Colon (tissue), 2 donors: ENCODE data around the gene MRPL30.
"Not testable (repeated sequence)": the region's sequence is repeated elsewhere in the genome, so short reads cannot be mapped to it uniquely, and the experiment has no call there.

Experiments
- FAIRE-seq: peaks from 2 replicates; lab custom pipeline; 2012; peaks lifted over from hg19 to GRCh38; lab: Jason Lieb, UNC
- donor health status: control.
- donor health status: control.

MRPL30 gene

DNA sequence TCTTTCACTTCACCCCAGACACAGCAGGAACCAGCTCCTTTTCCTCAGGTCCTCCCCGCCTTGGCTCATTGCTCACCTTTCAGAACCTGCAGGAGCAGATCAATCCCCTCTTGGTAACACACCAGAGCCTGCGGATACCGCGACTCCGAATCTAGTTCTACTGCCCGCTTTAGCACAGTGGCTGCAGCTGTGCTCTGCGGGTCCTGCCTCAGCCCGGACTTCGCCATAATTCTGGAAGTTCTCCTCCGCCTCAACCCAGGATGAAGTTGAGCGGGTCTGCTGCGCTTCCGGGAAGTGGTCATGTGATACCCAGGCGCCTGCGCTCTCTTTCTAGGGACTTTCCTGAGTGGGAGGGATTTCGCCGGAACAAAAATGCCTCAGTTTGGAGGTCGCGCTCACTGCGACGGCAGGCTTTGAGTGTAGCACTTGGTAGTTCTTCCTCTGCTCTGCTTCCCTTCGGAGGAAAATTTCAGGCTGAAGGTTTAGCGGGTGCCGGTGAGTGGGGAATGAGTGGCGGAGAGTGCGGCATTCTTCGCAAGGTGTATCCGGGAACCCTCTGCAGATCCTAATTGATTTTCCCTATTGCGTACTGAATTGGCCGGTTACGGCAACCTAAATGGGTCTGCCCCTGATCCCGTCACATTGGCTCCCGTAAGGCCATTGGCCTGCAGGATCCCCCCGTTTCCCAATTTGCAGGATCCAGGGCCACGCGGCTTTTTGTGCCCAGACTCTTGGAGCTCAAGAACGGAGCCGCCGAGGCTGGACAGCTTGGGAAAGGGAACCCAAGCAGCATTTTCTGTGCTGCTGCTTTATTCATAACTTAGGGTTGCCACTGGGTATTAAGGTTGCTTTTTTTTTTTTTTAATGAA, at the start of gene MRPL30, which contains the start of gene MITD1:
Gene MRPL30 (plus strand): TSS at position 430 of the 869 bp plus-strand sequence. CDS start 5,020 bp downstream, outside the sequence.
Gene MITD1 (minus strand): TSS at position 304 of the 869 bp plus-strand sequence. CDS start 77 bp downstream, at position 227.
- FAIRE-seq = no peak

- not testable (repeated sequence) for FAIRE-seq
Observed at GRCh38 chr2:99135044-99135556, 45.9 kb upstream of the MRPL30 start.

DNA sequence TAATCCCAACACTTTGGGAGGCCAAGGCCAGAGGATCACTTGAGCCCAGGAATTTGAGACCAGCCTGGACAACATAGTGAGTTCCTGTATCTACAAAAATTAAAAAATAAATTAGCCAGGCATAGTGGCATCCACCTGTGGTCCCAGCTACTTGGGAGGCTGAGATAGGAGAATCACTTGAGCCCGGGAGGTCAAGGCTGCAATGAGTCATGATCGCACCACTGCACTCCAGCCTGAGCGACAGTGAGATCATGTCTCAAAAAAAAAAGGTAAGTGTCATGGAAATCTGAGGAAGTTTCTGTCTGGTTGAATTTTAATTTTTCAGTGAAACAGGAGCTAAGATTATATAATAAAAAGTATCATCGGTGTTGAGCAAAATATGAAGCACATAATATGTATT, 42.0 kb upstream of the MRPL30 start:
- FAIRE-seq = no peak

- FAIRE-seq = no peak
Observed at GRCh38 chr2:99140056-99140859, 40.7 kb upstream of the MRPL30 start.

DNA sequence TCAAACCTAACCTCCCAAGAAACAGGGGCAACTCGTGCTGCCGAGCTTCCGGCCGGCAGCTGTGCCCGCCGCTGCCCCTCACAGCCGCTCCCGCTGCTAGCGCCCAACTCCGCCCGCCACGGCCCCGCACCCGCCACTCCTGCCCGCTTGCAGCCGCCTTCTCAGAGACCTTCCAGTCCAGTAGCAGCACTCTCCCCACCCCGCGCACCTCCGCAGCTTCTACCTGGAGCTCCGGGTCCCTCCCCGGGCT, 40.2 kb upstream of the MRPL30 start:
- no peak for FAIRE-seq

GRCh38 chr2:99141110-99142108, 39.6 kb upstream of the MRPL30 start, which contains the start of gene C2orf15:
C2orf15 (plus strand) TSS chr2:99141707; CDS start chr2:99150559, 8,852 bp downstream.
- no peak for FAIRE-seq

DNA sequence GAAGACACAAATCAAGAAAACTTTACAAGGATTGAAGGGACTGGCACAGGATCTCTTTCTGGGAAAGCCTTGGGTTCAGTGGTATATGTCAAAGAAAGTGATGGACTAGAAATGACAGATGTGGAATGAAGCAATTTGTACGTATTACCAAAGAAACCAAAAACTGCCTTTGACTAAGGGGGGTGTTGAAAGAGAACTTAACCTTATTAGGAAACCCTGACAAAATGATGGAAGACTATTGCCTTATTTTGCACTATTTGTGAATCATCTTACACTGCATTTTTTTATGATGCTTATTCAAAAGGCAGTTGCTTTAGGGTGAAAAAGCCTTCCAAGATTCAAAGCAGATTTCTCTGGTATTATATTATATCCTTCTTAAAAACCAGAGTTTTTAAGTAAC, 30.3 kb upstream of the MRPL30 start:
- no peak for FAIRE-seq

DNA sequence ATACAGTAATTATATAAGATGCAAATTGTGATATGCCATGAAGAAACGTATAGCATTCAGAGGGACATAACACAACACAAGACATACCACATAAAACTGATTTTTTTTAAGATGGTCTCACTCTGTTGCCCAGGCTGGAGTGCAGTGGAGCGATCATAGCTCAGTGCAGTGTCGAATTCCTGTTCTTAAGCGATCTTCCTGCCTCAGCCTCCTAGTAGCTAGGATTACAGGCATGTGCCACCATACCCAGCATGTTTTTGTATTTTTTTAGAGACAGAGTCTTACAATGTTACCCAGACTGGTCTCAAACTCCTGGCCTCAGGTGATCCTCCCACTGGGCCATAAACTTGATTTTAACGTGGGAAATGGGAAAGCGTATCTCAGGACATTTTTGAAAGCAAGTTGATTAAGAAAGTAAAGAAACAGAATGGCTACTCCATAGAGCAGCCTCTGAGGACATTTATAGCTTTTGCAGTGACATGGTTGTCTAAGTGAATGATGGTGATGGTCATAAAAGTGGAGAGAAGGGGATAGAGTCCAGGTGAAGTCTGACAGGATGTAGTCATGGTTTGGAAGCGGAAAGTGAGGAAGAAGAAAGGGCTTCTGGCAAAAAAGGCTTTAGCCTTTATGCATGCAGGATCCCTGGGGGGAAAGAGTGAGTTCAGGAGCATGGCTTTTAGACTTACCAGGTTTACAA, 28.6 kb upstream of the MRPL30 start:
- no peak for FAIRE-seq

- FAIRE-seq = no peak
Observed at GRCh38 chr2:99153921-99154604, 26.9 kb upstream of the MRPL30 start.

- FAIRE-seq = no peak
Observed at GRCh38 chr2:99154643-99155536, 26.1 kb upstream of the MRPL30 start, which contains the start of the genes LIPT1 and TSGA10. LIPT1 (plus strand) TSS chr2:99154967; CDS start chr2:99161958, 6,991 bp downstream. TSGA10 (minus strand) TSS chr2:99154942; CDS start chr2:99109439, 45,503 bp downstream.

DNA sequence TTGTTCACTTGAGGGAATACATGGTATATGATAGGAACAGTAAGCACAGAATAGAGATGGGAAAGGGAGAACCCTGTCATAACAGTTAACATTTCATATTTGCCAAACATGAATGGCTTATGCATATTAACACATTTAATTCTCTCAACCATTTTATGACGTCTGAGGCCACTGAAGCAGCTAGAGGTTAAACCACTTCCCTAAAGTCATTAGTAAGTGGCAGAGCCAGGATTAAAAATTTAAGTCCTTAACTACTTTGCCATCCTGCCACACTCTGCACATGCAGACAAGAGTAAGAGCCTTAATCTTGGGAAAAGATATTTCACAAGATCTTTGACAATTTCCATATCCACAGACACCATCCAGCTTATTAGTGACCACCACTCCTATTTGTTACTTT, 24.1 kb upstream of the MRPL30 start:
- FAIRE-seq = no peak

DNA sequence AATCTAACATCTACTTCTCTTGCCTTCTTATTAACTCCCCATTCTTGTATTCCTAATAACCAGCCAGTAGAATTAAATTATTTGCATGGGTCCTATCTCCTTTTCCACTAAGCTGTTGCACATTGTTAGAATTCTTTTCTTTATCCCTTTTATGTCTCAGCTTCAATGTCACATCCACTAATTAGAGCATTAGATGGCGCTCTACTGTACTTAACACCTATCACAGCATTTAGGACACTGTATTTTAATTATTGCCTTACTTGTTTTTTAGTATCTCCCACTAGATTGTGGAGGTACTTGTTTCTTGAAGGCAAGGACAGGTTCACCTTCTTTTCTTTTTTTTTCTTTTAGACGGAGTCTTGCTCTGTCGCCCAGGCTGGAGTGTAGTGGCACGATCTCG, 22.4 kb upstream of the MRPL30 start:
- FAIRE-seq = no peak

DNA sequence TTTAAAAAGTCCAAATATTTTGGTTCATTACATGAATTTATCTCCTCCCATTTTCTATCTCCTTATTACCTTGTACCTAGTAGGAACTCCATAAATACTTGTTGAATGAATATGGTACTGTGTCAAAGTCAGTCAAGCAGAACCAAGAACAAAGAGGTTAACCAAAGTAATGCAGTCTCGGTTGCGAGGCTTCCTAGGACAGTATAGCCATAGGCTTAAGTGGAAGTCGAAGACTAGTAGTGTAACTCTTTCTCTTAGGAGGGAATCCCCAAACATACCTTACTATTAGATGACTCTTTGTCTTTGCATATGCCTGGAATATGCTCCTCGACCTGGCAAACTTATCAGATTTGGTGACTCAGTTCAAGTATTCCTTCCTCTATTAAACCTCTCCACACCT, 21.4 kb upstream of the MRPL30 start:
- FAIRE-seq = no peak

- no peak for FAIRE-seq
Observed at GRCh38 chr2:99166218-99166617, 14.8 kb upstream of the MRPL30 start.

DNA sequence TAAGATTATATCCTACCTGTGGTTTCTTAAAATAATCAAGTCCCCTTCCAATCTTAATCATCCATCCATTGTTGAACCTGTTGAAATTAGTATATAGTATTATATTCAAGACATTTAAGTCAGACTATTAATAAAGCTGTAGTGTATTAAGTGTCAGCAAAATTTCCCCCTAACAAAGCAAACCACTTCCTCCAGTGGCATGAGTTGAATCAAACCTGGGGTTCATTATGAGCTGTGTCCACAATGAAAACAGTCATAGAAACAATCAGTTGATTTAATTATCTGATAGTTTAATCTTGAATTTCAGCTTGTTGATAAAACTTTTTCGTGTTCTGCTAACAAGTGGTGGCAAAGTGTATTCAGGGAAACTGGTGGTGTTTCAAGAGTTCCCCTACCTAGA, 11.4 kb upstream of the MRPL30 start:
- no peak for FAIRE-seq

- no peak for FAIRE-seq
Observed at GRCh38 chr2:99171377-99172140, 9.4 kb upstream of the MRPL30 start.

DNA sequence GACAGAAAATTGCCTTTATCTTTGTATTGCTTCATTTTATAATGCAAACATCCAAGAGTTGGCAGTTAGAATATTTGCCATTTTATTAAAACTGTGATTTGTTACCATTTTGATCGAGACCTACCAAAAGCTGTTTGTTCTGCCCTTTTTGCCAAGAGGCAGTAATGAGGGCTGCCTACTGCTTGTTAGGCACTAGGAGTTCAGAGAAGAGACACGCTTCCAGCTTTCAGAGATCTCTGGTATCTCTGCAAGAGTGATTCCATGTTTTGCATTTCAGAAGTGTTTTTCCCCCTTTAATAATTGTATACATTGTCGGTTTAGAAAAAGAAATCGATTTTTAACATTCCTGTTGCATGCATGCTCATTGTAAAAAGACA, 628 bp downstream of the MRPL30 start:
- no peak for FAIRE-seq

DNA sequence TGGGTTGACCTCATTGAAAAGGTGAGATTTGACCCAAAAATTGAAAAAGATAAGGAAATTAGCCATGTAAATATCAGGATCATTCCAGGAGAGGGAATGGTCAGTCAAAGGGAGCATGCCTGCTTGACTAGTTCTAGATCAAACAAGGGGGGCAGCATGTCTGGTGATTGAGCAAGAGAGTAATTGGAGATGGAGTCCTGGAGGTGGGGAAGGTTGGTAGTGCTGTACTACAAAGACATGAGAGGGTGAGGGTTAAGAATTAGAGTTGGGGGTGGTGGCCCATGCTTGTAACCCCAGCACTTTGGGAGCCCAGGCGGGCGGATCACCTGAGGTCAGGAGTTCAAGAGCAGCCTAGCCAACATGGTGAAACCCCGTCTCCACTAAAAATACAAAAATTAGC, 2.0 kb downstream of the MRPL30 start:
- FAIRE-seq = no peak

- FAIRE-seq = no peak
Observed at GRCh38 chr2:99184811-99185210, 3.8 kb downstream of the MRPL30 start.
